ENCODE measurements around the gene ANGPTL1.

ANGPTL1 gene

GRCh38 chr1:178895928-178896327, 25.1 kb upstream of the ANGPTL1 start:
- TF ChIP-seq CTCF (IDR thresholded peaks at IDR 0.05; ENCODE audit: insufficient read depth, low read length, poor library complexity, severe bottlenecking) = no peak

GRCh38 chr1:178886551-178886950, 15.7 kb upstream of the ANGPTL1 start:
- TF ChIP-seq CTCF (IDR thresholded peaks at IDR 0.05; ENCODE audit: insufficient read depth, low read length, poor library complexity, severe bottlenecking) = no peak
- H3K27me3 ChIP-seq (replicated peaks; ENCODE audit: control insufficient read depth, insufficient read depth, low read length) = no peaks in the 10 kb centered on the region
- no peaks in the 10 kb centered on the region for H3K36me3 ChIP-seq (ENCODE audit: control insufficient read depth, insufficient read depth, low read length)

More at GRCh38 chr1:178895928-178896327, 25.1 kb upstream of the ANGPTL1 start:
- Histone ChIP-seq H3K4me3 (replicated peaks; ENCODE audit: low read depth, low read length) (no peak overlapping the region), H3K36me3 (ENCODE audit: control insufficient read depth, insufficient read depth, low read length) (no peaks in the 10 kb centered on the region), H3K27me3 (replicated peaks; ENCODE audit: control insufficient read depth, insufficient read depth, low read length) (no peaks in the 10 kb centered on the region)
- no peak for DNase-seq (ENCODE audit: extremely low read depth, insufficient read length)

GRCh38 chr1:178885869-178886268, 15.0 kb upstream of the ANGPTL1 start:
- TF ChIP-seq CTCF (IDR thresholded peaks at IDR 0.05; ENCODE audit: insufficient read depth, low read length, poor library complexity, severe bottlenecking) = no peak

More at GRCh38 chr1:178886551-178886950, 15.7 kb upstream of the ANGPTL1 start:
- no peak overlapping the region for H3K4me3 ChIP-seq (replicated peaks; ENCODE audit: low read depth, low read length)
- no peak for DNase-seq (ENCODE audit: extremely low read depth, insufficient read length)

GRCh38 chr1:178881950-178882349, 11.1 kb upstream of the ANGPTL1 start:
- no peaks in the 10 kb centered on the region for H3K36me3 ChIP-seq (ENCODE audit: control insufficient read depth, insufficient read depth, low read length)
- TF ChIP-seq CTCF (IDR thresholded peaks at IDR 0.05; ENCODE audit: insufficient read depth, low read length, poor library complexity, severe bottlenecking) = no peak
- no peak for DNase-seq (ENCODE audit: extremely low read depth, insufficient read length)
- H3K4me3 ChIP-seq (replicated peaks; ENCODE audit: low read depth, low read length) = no peak overlapping the region
- no peaks in the 10 kb centered on the region for H3K27me3 ChIP-seq (replicated peaks; ENCODE audit: control insufficient read depth, insufficient read depth, low read length)

More at GRCh38 chr1:178885869-178886268, 15.0 kb upstream of the ANGPTL1 start:
- no peak for DNase-seq (ENCODE audit: extremely low read depth, insufficient read length)
- no peaks in the 10 kb centered on the region for H3K36me3 ChIP-seq (ENCODE audit: control insufficient read depth, insufficient read depth, low read length)
- no peaks in the 10 kb centered on the region for H3K27me3 ChIP-seq (replicated peaks; ENCODE audit: control insufficient read depth, insufficient read depth, low read length)
- H3K4me3 ChIP-seq (replicated peaks; ENCODE audit: low read depth, low read length) = no peak overlapping the region

- Histone ChIP-seq H3K36me3 (ENCODE audit: control insufficient read depth, insufficient read depth, low read length) (no peaks in the 10 kb centered on the region), H3K4me3 (replicated peaks; ENCODE audit: low read depth, low read length) (no peak overlapping the region), H3K27me3 (replicated peaks; ENCODE audit: control insufficient read depth, insufficient read depth, low read length) (no peaks in the 10 kb centered on the region)
- TF ChIP-seq CTCF (IDR thresholded peaks at IDR 0.05; ENCODE audit: insufficient read depth, low read length, poor library complexity, severe bottlenecking) = no peak
- no peak for DNase-seq (ENCODE audit: extremely low read depth, insufficient read length)
Observed at GRCh38 chr1:178877896-178878295, 7.0 kb upstream of the ANGPTL1 start.

- H3K27me3 ChIP-seq (replicated peaks; ENCODE audit: control insufficient read depth, insufficient read depth, low read length) = no peaks in the 10 kb centered on the region
- no peak for TF ChIP-seq CTCF (IDR thresholded peaks at IDR 0.05; ENCODE audit: insufficient read depth, low read length, poor library complexity, severe bottlenecking)
- DNase-seq (ENCODE audit: extremely low read depth, insufficient read length) = no peak
- no peaks in the 10 kb centered on the region for H3K36me3 ChIP-seq (ENCODE audit: control insufficient read depth, insufficient read depth, low read length)
- no peak overlapping the region for H3K4me3 ChIP-seq (replicated peaks; ENCODE audit: low read depth, low read length)
Observed at GRCh38 chr1:178875936-178876335, 5.1 kb upstream of the ANGPTL1 start.
